ENCODE results near the gene RASGRP3.

The RASGRP3 gene

GRCh38 chr2:33599943-33600192 is 123.4 kb downstream of the RASGRP3 start:
- Histone ChIP-seq H3K27me3 (ENCODE audit: low read depth) (no peaks in the 10 kb centered on the region), H3K36me3 (replicated peaks) (peaks cover 8% of the 10 kb centered on the region), H3K9me3 (no peaks in the 10 kb centered on the region), H3K4me3 (peak overlapping the region; percentile 92), H3K4me1 (peaks cover 17% of the 10 kb centered on the region)
- no peak for DNase-seq (ENCODE audit: low spot score in 2 of 2)
- in situ Hi-C loops (cut with MboI; ENCODE audit: low sequenced_read_pairs) = loop anchor here (25.0 kb wide), 2 partner anchors 663 to 863 kb away; partner anchors contain the start of gene LTBP1

- Histone ChIP-seq H3K36me3 (replicated peaks) (peaks cover 4% of the 10 kb centered on the region; the same call in 1 of the 2 replicates), H3K27me3 (ENCODE audit: low read depth) (no peaks in the 10 kb centered on the region), H3K4me1 (peaks cover 17% of the 10 kb centered on the region), H3K4me3 (no peak overlapping the region), H3K9me3 (no peaks in the 10 kb centered on the region)
- in situ Hi-C loops (cut with MboI; ENCODE audit: low sequenced_read_pairs) = no loop called here
- DNase-seq (ENCODE audit: low spot score in 2 of 2) = no peak
These were observed 125.9 kb downstream of the RASGRP3 start for GRCh38 chr2:33602201-33602830.

- Histone ChIP-seq H3K27me3 (ENCODE audit: low read depth) (no peaks in the 10 kb centered on the region), H3K9me3 (no peaks in the 10 kb centered on the region), H3K4me3 (no peak overlapping the region), H3K36me3 (replicated peaks) (peaks cover 4% of the 10 kb centered on the region; the same call in 1 of the 2 replicates), H3K4me1 (peaks cover 21% of the 10 kb centered on the region)
- DNase-seq (ENCODE audit: low spot score in 2 of 2) = peak in 1 of 2 experiments; percentile 17
- in situ Hi-C loops (cut with MboI; ENCODE audit: low sequenced_read_pairs) = no loop called here
These were observed 127.0 kb downstream of the RASGRP3 start for GRCh38 chr2:33603416-33603815.

GRCh38 chr2:33605056-33605455 is 128.6 kb downstream of the RASGRP3 start:
- in situ Hi-C loops (cut with MboI; ENCODE audit: low sequenced_read_pairs) = no loop called here
- no peak overlapping the region for H3K4me3 ChIP-seq
- H3K36me3 ChIP-seq (replicated peaks) = no peaks in the 10 kb centered on the region
- no peak for DNase-seq (ENCODE audit: low spot score in 2 of 2)
- H3K27me3 ChIP-seq (ENCODE audit: low read depth) = no peaks in the 10 kb centered on the region
- peaks cover 17% of the 10 kb centered on the region for H3K4me1 ChIP-seq
- no peaks in the 10 kb centered on the region for H3K9me3 ChIP-seq

- no peaks in the 10 kb centered on the region for H3K27me3 ChIP-seq (ENCODE audit: low read depth)
- in situ Hi-C loops (cut with MboI; ENCODE audit: low sequenced_read_pairs) = no loop called here
These were observed 129.7 kb downstream of the RASGRP3 start for GRCh38 chr2:33606100-33606499.

GRCh38 chr2:33606622-33607021 is 130.2 kb downstream of the RASGRP3 start:
- no peaks in the 10 kb centered on the region for H3K36me3 ChIP-seq (replicated peaks)
- no peak overlapping the region for H3K4me3 ChIP-seq
- H3K4me1 ChIP-seq = peaks cover 17% of the 10 kb centered on the region
- H3K9me3 ChIP-seq = no peaks in the 10 kb centered on the region
- DNase-seq (ENCODE audit: low spot score in 2 of 2) = no peak
- no peaks in the 10 kb centered on the region for H3K27me3 ChIP-seq (ENCODE audit: low read depth)
- in situ Hi-C loops (cut with MboI; ENCODE audit: low sequenced_read_pairs) = no loop called here

More at GRCh38 chr2:33606100-33606499, 129.7 kb downstream of the RASGRP3 start:
- Histone ChIP-seq H3K4me3 (no peak overlapping the region), H3K9me3 (no peaks in the 10 kb centered on the region), H3K4me1 (peaks cover 17% of the 10 kb centered on the region), H3K36me3 (replicated peaks) (no peaks in the 10 kb centered on the region)
- DNase-seq (ENCODE audit: low spot score in 2 of 2) = no peak

- Histone ChIP-seq H3K27me3 (ENCODE audit: low read depth) (no peaks in the 10 kb centered on the region), H3K4me3 (no peak overlapping the region), H3K36me3 (replicated peaks) (no peaks in the 10 kb centered on the region), H3K4me1 (peaks cover 17% of the 10 kb centered on the region), H3K9me3 (no peaks in the 10 kb centered on the region)
- DNase-seq (ENCODE audit: low spot score in 2 of 2) = peak; percentile 68 to 76
- in situ Hi-C loops (cut with MboI; ENCODE audit: low sequenced_read_pairs) = no loop called here
These were observed 130.8 kb downstream of the RASGRP3 start for GRCh38 chr2:33607251-33607721.

- DNase-seq (ENCODE audit: low spot score in 2 of 2) = no peak
- no peak overlapping the region for H3K4me3 ChIP-seq
- no peaks in the 10 kb centered on the region for H3K9me3 ChIP-seq
- in situ Hi-C loops (cut with MboI; ENCODE audit: low sequenced_read_pairs) = no loop called here
- peaks cover 17% of the 10 kb centered on the region for H3K4me1 ChIP-seq
- H3K27me3 ChIP-seq (ENCODE audit: low read depth) = no peaks in the 10 kb centered on the region
- H3K36me3 ChIP-seq (replicated peaks) = no peaks in the 10 kb centered on the region
These were observed 131.5 kb downstream of the RASGRP3 start for GRCh38 chr2:33607905-33608304.

- no peaks in the 10 kb centered on the region for H3K4me1 ChIP-seq
- 0 out of 2 replicates have a peak, but pooled peaks cover 2% of the 10 kb centered on the region for H3K9me3 ChIP-seq
- H3K27me3 ChIP-seq (ENCODE audit: low read depth) = no peaks in the 10 kb centered on the region
- no peak overlapping the region for H3K4me3 ChIP-seq
- no peaks in the 10 kb centered on the region for H3K36me3 ChIP-seq (replicated peaks)
- no peak for DNase-seq (ENCODE audit: low spot score in 2 of 2)
- in situ Hi-C loops (cut with MboI; ENCODE audit: low sequenced_read_pairs) = no loop called here
These were observed 137.7 kb downstream of the RASGRP3 start for GRCh38 chr2:33614190-33614589.

Data from HAP-1 (cell line).